ENCODE results near the gene MIEN1.

Gene MIEN1

GRCh38 chr17:39684369-39685192, 45.8 kb downstream of the MIEN1 start:
- intact Hi-C loops (cut with DNase I) = no loop called here
- no peak for DNase-seq

- DNase-seq = no peak
- intact Hi-C loops (cut with DNase I) = no loop called here
These were observed 46.9 kb downstream of the MIEN1 start for GRCh38 chr17:39683295-39683939.

GRCh38 chr17:39679521-39680192, 50.7 kb downstream of the MIEN1 start:
- intact Hi-C loops (cut with DNase I) = no loop called here

More at GRCh38 chr17:39679521-39680192, 50.7 kb downstream of the MIEN1 start:
- DNase-seq = no peak
